Measurements from ENCODE around the gene CDH5.

- TF ChIP-seq FOXP2 (optimal IDR thresholded peaks at IDR 0.05; ENCODE audit: control extremely low read depth, extremely low read length, insufficient read depth): no peak
- no peak for TF ChIP-seq EZH2 (IDR thresholded peaks at IDR 0.05)
- TF ChIP-seq POLR2AphosphoS5 (IDR thresholded peaks at IDR 0.05; ENCODE audit: borderline replicate concordance, low read depth, low read length): no peak
These were observed 24.1 kb upstream of the CDH5 start for GRCh38 chr16:66342294-66342900.
